Keratinocyte (primary cell): ENCODE results near the gene GALNT14. TPM values are rescaled to one million over a fixed set of nuclear protein-coding genes. Genes with fewer than 3 reads are reported as not detected.

Experiments
- DNase-seq: peaks from one replicate; pipeline ENCODE4 v3.0.0-alpha.2; 2011; ENCODE audit warnings: low read depth, missing footprints, low spot score
- FAIRE-seq: peaks from 2 replicates; lab custom pipeline; 2011; peaks lifted over from hg19 to GRCh38; lab: Jason Lieb, UNC
- H2AFZ ChIP-seq: 2 replicates; pipeline ENCODE4 v1.6.0; 2012; ENCODE audit warnings: low read length, control low read depth, inconsistent platforms; ENCODE audit not compliant: control insufficient read depth
- H3K27ac ChIP-seq: 2 replicates; pipeline ENCODE4 v1.5.1; 2011; ENCODE audit warnings: low read length; ENCODE audit not compliant: control insufficient read depth, insufficient read depth
- H3K27me3 ChIP-seq: 3 replicates; pipeline ENCODE4 v1.6.0; 2011; ENCODE audit warnings: low read length; ENCODE audit not compliant: control insufficient read depth, insufficient read depth; ENCODE audit errors: extremely low read depth
- H3K36me3 ChIP-seq, 2 experiments: 2 replicates in 1 of 2; 3 replicates in 1 of 2; pipeline ENCODE4 v1.5.1; 2011; ENCODE audit warnings: low read length in 2 of 2, mild to moderate bottlenecking in 1 of 2; ENCODE audit not compliant: control insufficient read depth in 2 of 2, insufficient read depth in 2 of 2; ENCODE audit errors: extremely low read depth in 1 of 2
- H3K4me1 ChIP-seq: 3 replicates; pipeline ENCODE4 v1.5.1; 2011; ENCODE audit warnings: low read length; ENCODE audit not compliant: control insufficient read depth, insufficient read depth; ENCODE audit errors: extremely low read depth
- H3K4me2 ChIP-seq: 3 replicates; pipeline ENCODE4 v1.6.0; 2011; ENCODE audit warnings: low read depth, low read length; ENCODE audit not compliant: control insufficient read depth, insufficient read depth; ENCODE audit errors: extremely low read depth
- H3K4me3 ChIP-seq, 3 experiments: fragments of 200-600 bp in 1 of 3; sonication (generic) in 1 of 3; 2 replicates in 2 of 3; 3 replicates in 1 of 3; pipeline ENCODE4 v1.5.1; 2011 to 2016; ENCODE audit warnings: low read length in 3 of 3, mild to moderate bottlenecking in 3 of 3, control low read depth in 2 of 3, inconsistent platforms in 1 of 3, low read depth in 1 of 3, mixed read lengths in 1 of 3, mixed run types in 1 of 3, moderate library complexity in 1 of 3; ENCODE audit not compliant: control insufficient read depth in 2 of 3, insufficient read depth in 2 of 3; ENCODE audit errors: extremely low read depth in 1 of 3
- H3K79me2 ChIP-seq: 2 replicates; pipeline ENCODE4 v1.6.0; 2012; ENCODE audit warnings: low read length; ENCODE audit not compliant: control insufficient read depth, insufficient read depth
- H3K9ac ChIP-seq: 3 replicates; pipeline ENCODE4 v1.6.0; 2011; ENCODE audit warnings: low read length; ENCODE audit not compliant: control insufficient read depth, insufficient read depth; ENCODE audit errors: extremely low read depth
- H3K9me1 ChIP-seq: 3 replicates; pipeline ENCODE4 v1.6.0; 2011; ENCODE audit warnings: low read length; ENCODE audit not compliant: control insufficient read depth, insufficient read depth; ENCODE audit errors: extremely low read depth
- H3K9me3 ChIP-seq: 2 replicates; pipeline ENCODE4 v1.5.1; 2012; ENCODE audit warnings: low read depth, low read length; ENCODE audit not compliant: control insufficient read depth
- H4K20me1 ChIP-seq: 3 replicates; pipeline ENCODE4 v1.6.0; 2011; ENCODE audit warnings: low read length; ENCODE audit not compliant: control insufficient read depth, insufficient read depth; ENCODE audit errors: extremely low read depth
- CTCF ChIP-seq, 3 experiments: IDR thresholded peaks in 1 of 3; conservative IDR thresholded peaks in 1 of 3; optimal IDR thresholded peaks in 1 of 3; 2 replicates in 2 of 3; 3 replicates in 1 of 3; pipeline versions ENCODE3 to v1.5.1; 2011; ENCODE audit warnings: low read length in 3 of 3, mild to moderate bottlenecking in 3 of 3, moderate library complexity in 2 of 3, control low read depth in 1 of 3, inconsistent platforms in 1 of 3; ENCODE audit not compliant: insufficient read depth in 2 of 3; ENCODE audit errors: extremely low read depth in 1 of 3
- EZH2 ChIP-seq: IDR thresholded peaks from one replicate; pipeline ENCODE4 v1.6.1; 2012; ENCODE audit warnings: inconsistent platforms, mild to moderate bottlenecking, low read length, moderate library complexity
- dilution Hi-C: fragments of 300-500 bp; cut with MboI; formaldehyde crosslinking; loops from one replicate; pipeline ENCODE4 v1.7.0; 2020; ENCODE audit warnings: low sequenced_read_pairs; ENCODE audit not compliant: extremely low pct_ligation_motif_present
- polyA plus RNA-seq, 5 experiments: library from polyadenylated mRNA; depleted of rRNA in 3 of 5; stranded (reverse) in 3 of 5; stranded (forward) in 1 of 5; unstranded in 1 of 5; fragments of >200 nt; gene quantifications; 1 replicate in 1 of 5; 2 replicates in 3 of 5; 3 replicates in 1 of 5; pipeline versions ENCODE4 v1.2.1 to v1.2.3, GENCODE V29; 2011 to 2012; ENCODE audit warnings: missing spikeins in 2 of 5, low read depth in 1 of 5, low replicate concordance in 1 of 5

The GALNT14 gene
- polyA plus RNA-seq, 1 donor (not counting 4 experiments of a cell fraction or from before 2014, with no cell fraction given): 27.4 TPM

DNA sequence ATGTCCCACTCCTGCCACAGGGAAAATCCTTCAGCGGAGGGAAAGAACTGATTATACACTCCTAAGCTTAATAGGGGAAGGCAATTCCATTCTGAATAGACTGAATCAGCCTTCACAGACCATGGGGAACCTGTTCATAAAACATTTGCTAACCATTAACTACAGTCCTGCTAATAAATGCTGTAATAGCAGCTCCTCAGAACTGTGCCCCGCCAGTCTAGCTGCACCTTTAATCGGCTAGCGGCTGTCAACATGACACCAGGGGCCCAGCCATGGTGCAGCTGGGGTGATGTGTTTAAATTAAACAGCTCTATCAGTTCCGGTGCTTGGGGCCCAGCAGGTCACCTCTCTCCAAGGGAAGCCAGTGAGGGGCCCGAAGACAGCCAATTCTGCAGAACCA, 77.8 kb downstream of the GALNT14 start:
- FAIRE-seq (no peak), DNase-seq (no peak)
- dilution Hi-C loops: no loop called here

GRCh38 chr2:31058096-31059035, 79.9 kb downstream of the GALNT14 start:
- Histone ChIP-seq H3K27ac (no peak overlapping the region), H3K9me1 (no peaks in the 10 kb centered on the region), H3K36me3 (no peaks in the 10 kb centered on the region), H3K27me3 (no peaks in the 10 kb centered on the region), H3K9ac (no peak overlapping the region), H2AFZ (no peak overlapping the region), H3K4me3 (no peak overlapping the region), H3K79me2 (peaks cover 4% of the 10 kb centered on the region), H4K20me1 (no peaks in the 10 kb centered on the region), H3K9me3 (no peaks in the 10 kb centered on the region), H3K4me2 (no peak overlapping the region), H3K4me1 (no peaks in the 10 kb centered on the region)
- dilution Hi-C loops: no loop called here
- FAIRE-seq (no peak), DNase-seq (no peak)
- TF ChIP-seq CTCF (optimal IDR thresholded peaks at IDR 0.05 in 1 of 3, IDR thresholded peaks at IDR 0.05 in 1 of 3, conservative IDR thresholded peaks at IDR 0.05 in 1 of 3; ENCODE audit: extremely low read depth in 1 of 3, insufficient read depth in 2 of 3, low read length in 3 of 3) (no peak), EZH2 (no peak)

More for the DNA sequence above, 77.8 kb downstream of the GALNT14 start:
- no peak for TF ChIP-seq EZH2
- no peak for TF ChIP-seq CTCF (optimal IDR thresholded peaks at IDR 0.05 in 1 of 3, IDR thresholded peaks at IDR 0.05 in 1 of 3, conservative IDR thresholded peaks at IDR 0.05 in 1 of 3; ENCODE audit: extremely low read depth in 1 of 3, insufficient read depth in 2 of 3, low read length in 3 of 3)
- H3K27me3 ChIP-seq: no peaks in the 10 kb centered on the region
- H3K4me2 ChIP-seq: no peak overlapping the region
- H3K9me1 ChIP-seq: no peaks in the 10 kb centered on the region
- H3K27ac ChIP-seq: no peak overlapping the region
- H3K79me2 ChIP-seq: peaks cover 4% of the 10 kb centered on the region
- no peak overlapping the region for H3K4me3 ChIP-seq
- H2AFZ ChIP-seq: no peak overlapping the region
- no peaks in the 10 kb centered on the region for H3K36me3 ChIP-seq
- no peak overlapping the region for H3K9ac ChIP-seq
- no peaks in the 10 kb centered on the region for H3K4me1 ChIP-seq
- no peaks in the 10 kb centered on the region for H3K9me3 ChIP-seq
- H4K20me1 ChIP-seq: no peaks in the 10 kb centered on the region
